Caco-2 (cell line): ENCODE data around the gene MMAB. TPM values are rescaled to one million over a fixed set of nuclear protein-coding genes. Genes with fewer than 3 reads are reported as not detected.

ENCODE experiments used
- BruUV-seq: library from RNA; stranded (reverse); fragments of 400-500 nt; replicated peaks from 2 replicates; lab custom pipeline; 2021; lab: Mats Ljungman, UMichigan
- CTCF ChIA-PET: fragments of 300-600 bp; sonication (Branson Sonifier 250); formaldehyde crosslinking; loops from one replicate; lab custom pipeline; 2022; ENCODE audit warnings: antibody characterized with exemption; lab: Charles Lee
- POLR2A ChIA-PET: fragments of 300-600 bp; sonication (Branson Sonifier 250); formaldehyde crosslinking; loops from one replicate; lab custom pipeline; 2022; ENCODE audit warnings: antibody characterized with exemption; lab: Charles Lee
- DNase-seq, 2 experiments: peaks; one replicate each; pipeline versions ENCODE4 v3.0.0 to v3.0.0-alpha.2; 2020 to 2022
- H3K27me3 ChIP-seq: replicated peaks from 2 replicates; pipeline ENCODE4 v1.6.0; 2011; ENCODE audit warnings: low read length; ENCODE audit not compliant: control insufficient read depth, insufficient read depth
- H3K36me3 ChIP-seq: 2 replicates; pipeline ENCODE4 v1.5.1; 2011; ENCODE audit warnings: low read length; ENCODE audit not compliant: control insufficient read depth, insufficient read depth
- H3K4me1 ChIP-seq: fragments of 250-450 bp; sonication (Bioruptor Pico); 2 replicates; pipeline ENCODE4 v1.5.1; 2020; ENCODE audit warnings: mild to moderate bottlenecking
- H3K4me3 ChIP-seq: 2 replicates; pipeline ENCODE4 v1.5.1; 2011; ENCODE audit warnings: low read depth, mild to moderate bottlenecking, control low read depth, low read length
- H3K9me3 ChIP-seq: fragments of 250-450 bp; sonication (Bioruptor Pico); 2 replicates; pipeline ENCODE4 v1.5.1; 2020; ENCODE audit warnings: mild to moderate bottlenecking, moderate library complexity
- H3K27ac Mint-ChIP-seq: one replicate; pipeline ENCODE4 v1.8.0; 2022; ENCODE audit warnings: mixed read lengths; ENCODE audit not compliant: unreplicated experiment
- H3K27me3 Mint-ChIP-seq: one replicate; pipeline ENCODE4 v1.8.0; 2022; ENCODE audit warnings: mixed read lengths; ENCODE audit not compliant: insufficient read depth, unreplicated experiment
- H3K36me3 Mint-ChIP-seq: one replicate; pipeline ENCODE4 v1.8.0; 2022; ENCODE audit warnings: mild to moderate bottlenecking, mixed read lengths; ENCODE audit not compliant: insufficient read depth, unreplicated experiment
- H3K4me1 Mint-ChIP-seq: one replicate; pipeline ENCODE4 v1.8.0; 2022; ENCODE audit warnings: low read depth, mixed read lengths; ENCODE audit not compliant: unreplicated experiment
- H3K4me3 Mint-ChIP-seq: one replicate; pipeline ENCODE4 v1.8.0; 2022; ENCODE audit warnings: mild to moderate bottlenecking, moderate library complexity, mixed read lengths; ENCODE audit not compliant: unreplicated experiment
- H3K9me3 Mint-ChIP-seq: one replicate; pipeline ENCODE4 v1.8.0; 2022; ENCODE audit warnings: mixed read lengths; ENCODE audit not compliant: unreplicated experiment
- intact Hi-C: fragments of 100-400 bp; cut with micrococcal nuclease; formaldehyde crosslinking; loops from one replicate; pipeline ENCODE4 v1.10.0; 2022; ENCODE audit not compliant: unreplicated experiment
- total RNA-seq: library from RNA; stranded (reverse); gene quantifications from 2 replicates; pipeline ENCODE4 v1.2.3, GENCODE V29; 2022
- TF ChIP-seq, protein P1 (sequence below), 2 experiments: fragments of 200-600 bp in 1 of 2; IDR thresholded peaks; 1 replicate in 1 of 2; 2 replicates in 1 of 2; pipeline versions ENCODE4 v1.5.1 to v1.8.0; 2011 to 2022; ENCODE audit warnings: antibody characterized with exemption in 1 of 2, control low read depth in 1 of 2, inconsistent platforms in 1 of 2, low read depth in 1 of 2, low read length in 1 of 2, mild to moderate bottlenecking in 1 of 2, moderate library complexity in 1 of 2; ENCODE audit not compliant: insufficient read depth in 1 of 2, severe bottlenecking in 1 of 2, unreplicated experiment in 1 of 2

The MMAB gene
- total RNA-seq, 1 experiment from 2014 or later, result 48.9 TPM

DNA sequence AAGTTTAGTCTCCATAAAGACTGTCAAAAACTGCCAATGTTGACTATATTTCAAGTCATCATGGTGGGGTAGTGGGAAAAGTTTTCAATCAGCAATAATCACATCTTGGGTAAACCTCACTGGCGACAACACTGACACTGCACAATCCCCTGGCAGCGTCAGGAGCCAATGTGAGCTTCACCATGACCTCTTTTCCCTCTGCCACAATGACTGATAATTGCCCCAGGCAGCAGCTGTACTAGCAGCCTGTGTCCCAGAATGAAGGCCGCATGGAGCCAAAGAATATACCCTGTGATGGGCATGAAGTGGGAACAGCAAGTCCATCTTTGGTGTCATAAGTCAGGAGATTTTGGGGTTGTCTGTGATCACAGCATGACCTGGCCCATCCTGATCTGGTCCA, 5.3 kb downstream of the MMAB start:
- POLR2A ChIA-PET, result no interaction called here
- H3K27ac Mint-ChIP-seq, result no peak overlapping the region
- CTCF ChIA-PET, result interaction anchor here (0.7 kb wide), 1 partner anchor 1002 kb away, joined by 3 read pairs; no protein-coding TSS in a partner anchor

DNA sequence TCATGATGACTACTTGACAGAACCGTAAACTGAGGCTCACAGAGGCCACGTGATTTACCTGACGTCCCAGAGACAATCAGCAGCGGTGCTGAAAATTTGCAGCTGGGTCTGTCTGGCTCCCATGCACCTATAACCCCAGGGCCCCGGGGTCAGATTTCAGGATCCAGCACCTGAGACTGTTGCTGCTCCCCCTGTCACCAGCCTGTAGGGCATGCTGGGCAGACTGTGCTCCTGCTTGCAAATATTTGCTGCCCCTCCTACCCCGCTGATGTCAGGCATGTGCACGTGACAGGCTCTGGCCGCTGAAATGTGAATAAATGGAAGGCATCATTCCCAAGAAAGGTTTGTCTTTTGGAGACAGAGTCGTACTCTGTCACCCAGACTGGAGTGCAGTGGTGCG, 6.0 kb downstream of the MMAB start:
- intact Hi-C loops, result no loop called here
- TF ChIP-seq, protein P1, sequence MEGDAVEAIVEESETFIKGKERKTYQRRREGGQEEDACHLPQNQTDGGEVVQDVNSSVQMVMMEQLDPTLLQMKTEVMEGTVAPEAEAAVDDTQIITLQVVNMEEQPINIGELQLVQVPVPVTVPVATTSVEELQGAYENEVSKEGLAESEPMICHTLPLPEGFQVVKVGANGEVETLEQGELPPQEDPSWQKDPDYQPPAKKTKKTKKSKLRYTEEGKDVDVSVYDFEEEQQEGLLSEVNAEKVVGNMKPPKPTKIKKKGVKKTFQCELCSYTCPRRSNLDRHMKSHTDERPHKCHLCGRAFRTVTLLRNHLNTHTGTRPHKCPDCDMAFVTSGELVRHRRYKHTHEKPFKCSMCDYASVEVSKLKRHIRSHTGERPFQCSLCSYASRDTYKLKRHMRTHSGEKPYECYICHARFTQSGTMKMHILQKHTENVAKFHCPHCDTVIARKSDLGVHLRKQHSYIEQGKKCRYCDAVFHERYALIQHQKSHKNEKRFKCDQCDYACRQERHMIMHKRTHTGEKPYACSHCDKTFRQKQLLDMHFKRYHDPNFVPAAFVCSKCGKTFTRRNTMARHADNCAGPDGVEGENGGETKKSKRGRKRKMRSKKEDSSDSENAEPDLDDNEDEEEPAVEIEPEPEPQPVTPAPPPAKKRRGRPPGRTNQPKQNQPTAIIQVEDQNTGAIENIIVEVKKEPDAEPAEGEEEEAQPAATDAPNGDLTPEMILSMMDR (IDR thresholded peaks at IDR 0.05; ENCODE audit: insufficient read depth in 1 of 2, low read depth in 1 of 2, low read length in 1 of 2, severe bottlenecking in 1 of 2, unreplicated experiment in 1 of 2), result no peak
- BruUV-seq, result no TSS peak
- peaks cover 52% of the 10 kb centered on the region for H3K36me3 Mint-ChIP-seq
- POLR2A ChIA-PET, result no interaction called here
- Histone ChIP-seq H3K27me3 (no peaks in the 10 kb centered on the region), H3K9me3 (peaks cover 4% of the 10 kb centered on the region; the same call in 1 of the 2 replicates), H3K4me1 (no peaks in the 10 kb centered on the region), H3K4me3 (no peak overlapping the region), H3K36me3 (peaks cover 5% of the 10 kb centered on the region)
- CTCF ChIA-PET, result no interaction called here
- no peaks in the 10 kb centered on the region for H3K9me3 Mint-ChIP-seq
- no peak overlapping the region for H3K27ac Mint-ChIP-seq
- H3K27me3 Mint-ChIP-seq, result no peaks in the 10 kb centered on the region
- no peak for DNase-seq
- H3K4me3 Mint-ChIP-seq, result no peak overlapping the region
- H3K4me1 Mint-ChIP-seq, result no peaks in the 10 kb centered on the region

More for the DNA sequence above, 5.3 kb downstream of the MMAB start:
- Histone ChIP-seq H3K4me1 (no peaks in the 10 kb centered on the region; the same call in 1 of the 2 replicates), H3K4me3 (no peak overlapping the region), H3K27me3 (no peaks in the 10 kb centered on the region), H3K36me3 (peaks cover 3% of the 10 kb centered on the region), H3K9me3 (no peaks in the 10 kb centered on the region)
- Mint-ChIP-seq H3K4me1 (no peaks in the 10 kb centered on the region), H3K27me3 (no peaks in the 10 kb centered on the region), H3K9me3 (no peaks in the 10 kb centered on the region), H3K36me3 (peaks cover 54% of the 10 kb centered on the region), H3K4me3 (no peak overlapping the region)
- intact Hi-C loops, result no loop called here
- no TSS peak for BruUV-seq
- no peak for DNase-seq
- TF ChIP-seq, protein P1 (IDR thresholded peaks at IDR 0.05; ENCODE audit: insufficient read depth in 1 of 2, low read depth in 1 of 2, low read length in 1 of 2, severe bottlenecking in 1 of 2, unreplicated experiment in 1 of 2), result no peak

DNA sequence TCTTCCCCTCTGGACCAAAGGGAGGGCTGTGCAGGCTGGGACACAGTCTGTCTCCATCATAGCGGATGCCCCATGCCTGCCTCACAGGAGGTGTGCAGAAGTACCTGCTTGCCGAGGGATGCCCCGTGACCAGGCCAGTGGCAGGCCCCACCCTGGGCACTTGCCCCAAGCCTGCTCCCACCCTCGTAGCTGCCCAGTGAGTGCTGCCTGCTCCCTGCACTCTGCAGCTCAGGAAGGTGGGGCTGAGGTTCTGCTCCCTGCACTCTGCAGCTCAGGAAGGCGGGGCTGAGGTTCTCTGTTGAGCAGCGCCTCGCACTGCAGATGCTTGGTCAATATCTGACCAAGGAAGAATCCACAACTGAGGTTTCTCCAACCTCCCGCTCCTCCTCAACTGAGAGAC, 6.9 kb downstream of the MMAB start:
- H3K27ac Mint-ChIP-seq, result no peak overlapping the region
- TF ChIP-seq, protein P1 (IDR thresholded peaks at IDR 0.05; ENCODE audit: insufficient read depth in 1 of 2, low read depth in 1 of 2, low read length in 1 of 2, severe bottlenecking in 1 of 2, unreplicated experiment in 1 of 2), result no peak
- ChIA-PET POLR2A (no interaction called here), CTCF (no interaction called here)
- H3K4me1 ChIP-seq, result no peaks in the 10 kb centered on the region
- no peak overlapping the region for H3K4me3 Mint-ChIP-seq
- peaks cover 5% of the 10 kb centered on the region for H3K36me3 ChIP-seq
- intact Hi-C loops, result no loop called here
- H3K9me3 ChIP-seq, result peaks cover 6% of the 10 kb centered on the region; the same call in 1 of the 2 replicates
- BruUV-seq, result no TSS peak
- no peaks in the 10 kb centered on the region for H3K4me1 Mint-ChIP-seq
- no peaks in the 10 kb centered on the region for H3K27me3 Mint-ChIP-seq
- H3K27me3 ChIP-seq, result no peaks in the 10 kb centered on the region
- H3K9me3 Mint-ChIP-seq, result no peaks in the 10 kb centered on the region
- no peak for DNase-seq
- H3K36me3 Mint-ChIP-seq, result peaks cover 56% of the 10 kb centered on the region
- no peak overlapping the region for H3K4me3 ChIP-seq
